SU-DHL-6 (cell line): ENCODE measurements around the gene NREP.

ENCODE experiments used
- H2AFZ ChIP-seq: fragments of 200-600 bp; sonication (generic); 2 replicates; pipeline ENCODE4 v1.6.1; 2014; ENCODE audit warnings: low read depth, mild to moderate bottlenecking, moderate library complexity, mixed read lengths, antibody characterized with exemption, low read length; ENCODE audit not compliant: severe bottlenecking
- H3F3A ChIP-seq: fragments of 200-600 bp; shearing (Covaris generic); 2 replicates; pipeline ENCODE4 v1.6.0; 2016; ENCODE audit warnings: antibody characterized with exemption, mild to moderate bottlenecking; ENCODE audit not compliant: insufficient read depth
- H3K27ac ChIP-seq: fragments of 200-600 bp; sonication (generic); 2 replicates; pipeline ENCODE4 v1.5.1; 2016; ENCODE audit warnings: low read depth, mild to moderate bottlenecking, low read length, moderate library complexity, mixed read lengths
- H3K27me3 ChIP-seq: fragments of 200-600 bp; sonication (generic), shearing (Covaris generic); 2 replicates; pipeline ENCODE4 v1.6.0; 2014; ENCODE audit warnings: mild to moderate bottlenecking, low read length
- H3K36me3 ChIP-seq: fragments of 200-600 bp; sonication (generic); 2 replicates; pipeline ENCODE4 v1.6.1; 2014; ENCODE audit warnings: mild to moderate bottlenecking, low read length, mixed read lengths
- H3K4me2 ChIP-seq: fragments of 300-600, 200-600 bp; shearing (Covaris generic), sonication (generic); 2 replicates; pipeline ENCODE4 v1.6.0; 2014; ENCODE audit warnings: low read length, low read depth, mild to moderate bottlenecking; ENCODE audit not compliant: poor library complexity, severe bottlenecking
- H3K4me3 ChIP-seq: fragments of 200-600 bp; sonication (generic); 2 replicates; pipeline ENCODE4 v1.5.1; 2014; ENCODE audit warnings: antibody characterized with exemption, low read length, mild to moderate bottlenecking, mixed read lengths; ENCODE audit not compliant: insufficient read depth, poor library complexity, severe bottlenecking
- H3K79me2 ChIP-seq: fragments of 200-600 bp; sonication (generic); 2 replicates; pipeline ENCODE4 v1.6.1; 2014; ENCODE audit warnings: mild to moderate bottlenecking, low read length, moderate library complexity; ENCODE audit not compliant: insufficient read depth
- H3K9ac ChIP-seq: fragments of 200-600 bp; sonication (generic); 2 replicates; pipeline ENCODE4 v1.7.0; 2014; ENCODE audit warnings: mild to moderate bottlenecking, low read length
- H3K9me2 ChIP-seq: fragments of 200-600 bp; sonication (generic); replicated peaks from 2 replicates; pipeline ENCODE4 v1.6.1; 2014; ENCODE audit warnings: low read length; ENCODE audit not compliant: insufficient read depth
- H3K9me3 ChIP-seq: fragments of 200-600 bp; sonication (generic); 2 replicates; pipeline ENCODE4 v1.6.1; 2014; ENCODE audit warnings: low read length, mixed read lengths; ENCODE audit not compliant: insufficient read depth
- H4K20me1 ChIP-seq: fragments of 200-600 bp; sonication (generic); 2 replicates; pipeline ENCODE4 v1.6.1; 2014; ENCODE audit warnings: low read depth, mild to moderate bottlenecking, antibody characterized with exemption, low read length, moderate library complexity, mixed read lengths
- CTCF ChIP-seq: fragments of 200-600 bp; sonication (generic); IDR thresholded peaks from one replicate; pipeline ENCODE4 v1.5.1; 2017; ENCODE audit warnings: antibody characterized with exemption, mild to moderate bottlenecking, low read length, moderate library complexity; ENCODE audit not compliant: insufficient read depth, poor library complexity, severe bottlenecking
- EZH2phosphoT487 ChIP-seq: fragments of 200-600 bp; sonication (generic), shearing (Covaris generic); conservative IDR thresholded peaks from 2 replicates; pipeline ENCODE4 v1.6.1; 2018; ENCODE audit warnings: mild to moderate bottlenecking, antibody characterized with exemption, low read length, moderate library complexity, mixed read lengths

The NREP gene

GRCh38 chr5:111790295-111790694 is 33.3 kb upstream of the NREP start:
- Histone ChIP-seq H3K9me3 (no peaks in the 10 kb centered on the region), H3K27ac (no peak overlapping the region), H3K9ac (no peak overlapping the region), H3K4me3 (no peak overlapping the region), H3K79me2 (no peaks in the 10 kb centered on the region), H2AFZ (no peak overlapping the region), H3K27me3 (no peaks in the 10 kb centered on the region), H4K20me1 (no peaks in the 10 kb centered on the region), H3F3A (no peaks in the 10 kb centered on the region), H3K4me2 (no peak overlapping the region), H3K36me3 (no peaks in the 10 kb centered on the region), H3K9me2 (no peaks in the 10 kb centered on the region)
- TF ChIP-seq EZH2phosphoT487 (no peak), CTCF (no peak)

GRCh38 chr5:111787006-111787405 is 30.0 kb upstream of the NREP start:
- H2AFZ ChIP-seq: no peak overlapping the region
- no peak overlapping the region for H3K4me2 ChIP-seq
- no peak overlapping the region for H3K4me3 ChIP-seq
- H3K9ac ChIP-seq: no peak overlapping the region
- TF ChIP-seq EZH2phosphoT487 (no peak), CTCF (no peak)
- no peaks in the 10 kb centered on the region for H3K36me3 ChIP-seq
- no peaks in the 10 kb centered on the region for H3K9me2 ChIP-seq
- no peaks in the 10 kb centered on the region for H4K20me1 ChIP-seq
- H3K79me2 ChIP-seq: no peaks in the 10 kb centered on the region
- no peaks in the 10 kb centered on the region for H3K27me3 ChIP-seq
- H3K9me3 ChIP-seq: no peaks in the 10 kb centered on the region
- H3K27ac ChIP-seq: no peak overlapping the region
- no peaks in the 10 kb centered on the region for H3F3A ChIP-seq

- Histone ChIP-seq H3K27me3 (no peaks in the 10 kb centered on the region), H4K20me1 (no peaks in the 10 kb centered on the region), H3K36me3 (no peaks in the 10 kb centered on the region), H2AFZ (no peak overlapping the region), H3F3A (no peaks in the 10 kb centered on the region), H3K9me2 (no peaks in the 10 kb centered on the region), H3K9ac (no peak overlapping the region), H3K79me2 (no peaks in the 10 kb centered on the region), H3K9me3 (no peaks in the 10 kb centered on the region), H3K4me3 (no peak overlapping the region), H3K27ac (no peak overlapping the region), H3K4me2 (no peak overlapping the region)
- TF ChIP-seq EZH2phosphoT487 (no peak), CTCF (no peak)
Measured at GRCh38 chr5:111784491-111785181, 27.6 kb upstream of the NREP start.
